ENCODE results near the gene OCLN. TPM values are rescaled to one million over a fixed set of nuclear protein-coding genes. Genes with fewer than 3 reads are reported as not detected.

OCLN gene
- total and polyA plus RNA-seq, 2 experiments from 2014 or later, result 14.3 to 61.6 TPM

- TF ChIP-seq ZNF462 (CRISPR knock-in tag; IDR thresholded peaks at IDR 0.05) (no peak), NANOG (IDR thresholded peaks at IDR 0.05; ENCODE audit: borderline replicate concordance) (no peak), ZNF114 (CRISPR knock-in tag; IDR thresholded peaks at IDR 0.05) (no peak), EZH2phosphoT487 (IDR thresholded peaks at IDR 0.05; ENCODE audit: unreplicated experiment) (no peak), JUNB (IDR thresholded peaks at IDR 0.05; ENCODE audit: unreplicated experiment) (no peak), REST (IDR thresholded peaks at IDR 0.05; ENCODE audit: unreplicated experiment) (no peak), ZNF331 (CRISPR knock-in tag; IDR thresholded peaks at IDR 0.05; ENCODE audit: low read depth) (no peak)
Observed at GRCh38 chr5:69530561-69531405, 38.2 kb downstream of the OCLN start (continued).

Data from GM23338 (cell line).